Osteoblast (primary cell): ENCODE measurements around the gene SIX5. TPM values are rescaled to one million over a fixed set of nuclear protein-coding genes. Genes with fewer than 3 reads are reported as not detected.

ENCODE experiments used
- DNase-seq: peaks from one replicate; pipeline ENCODE4 v3.0.0; 2011; ENCODE audit warnings: low spot score, mixed read lengths; ENCODE audit not compliant: insufficient read length; ENCODE audit errors: missing footprints
- H2AFZ ChIP-seq: 2 replicates; pipeline ENCODE4 v1.6.0; 2011; ENCODE audit warnings: mild to moderate bottlenecking, low read length
- H3K27ac ChIP-seq: 2 replicates; pipeline ENCODE4 v1.5.1; 2011; ENCODE audit warnings: mild to moderate bottlenecking, low read depth, low read length, moderate library complexity
- H3K27me3 ChIP-seq: 2 replicates; pipeline ENCODE4 v1.6.0; 2012; ENCODE audit warnings: mild to moderate bottlenecking, control low read depth, inconsistent platforms, low read length, moderate library complexity; ENCODE audit not compliant: insufficient read depth
- H3K36me3 ChIP-seq: 2 replicates; pipeline ENCODE4 v1.5.1; 2011; ENCODE audit warnings: mild to moderate bottlenecking, low read length, control low read depth, moderate library complexity; ENCODE audit not compliant: insufficient read depth
- H3K4me1 ChIP-seq: 2 replicates; pipeline ENCODE4 v1.5.1; 2011; ENCODE audit warnings: mild to moderate bottlenecking, low read length, control low read depth, moderate library complexity; ENCODE audit not compliant: insufficient read depth
- H3K4me2 ChIP-seq: 2 replicates; pipeline ENCODE4 v1.6.0; 2011; ENCODE audit warnings: mild to moderate bottlenecking, low read length; ENCODE audit not compliant: insufficient read depth
- H3K4me3 ChIP-seq: fragments of 200-600 bp; sonication (generic); 3 replicates; pipeline ENCODE4 v1.5.1; 2012; ENCODE audit warnings: mild to moderate bottlenecking, low read length, inconsistent platforms; ENCODE audit not compliant: insufficient read depth
- H3K79me2 ChIP-seq: 2 replicates; pipeline ENCODE4 v1.6.0; 2012; ENCODE audit warnings: mild to moderate bottlenecking, low read length, control low read depth, inconsistent platforms; ENCODE audit not compliant: insufficient read depth
- H3K9me3 ChIP-seq: 2 replicates; pipeline ENCODE4 v1.5.1; 2011; ENCODE audit warnings: low read depth, low read length, control low read depth
- H4K20me1 ChIP-seq: 2 replicates; pipeline ENCODE4 v1.6.0; 2012; ENCODE audit warnings: mild to moderate bottlenecking, low read length, control low read depth; ENCODE audit not compliant: insufficient read depth
- total RNA-seq: library from RNA; depleted of rRNA; stranded (reverse); fragments of >200 nt; gene quantifications from 2 replicates; pipeline ENCODE4 v1.2.3, GENCODE V29; 2012
- TF ChIP-seq, protein P1 (sequence below): IDR thresholded peaks from 2 replicates; pipeline ENCODE4 v1.5.1; 2011; ENCODE audit warnings: mild to moderate bottlenecking, low read depth, low read length, moderate library complexity; ENCODE audit errors: extremely low read depth

Gene SIX5
- total RNA-seq, 1 donor = 11.6 TPM

DNA sequence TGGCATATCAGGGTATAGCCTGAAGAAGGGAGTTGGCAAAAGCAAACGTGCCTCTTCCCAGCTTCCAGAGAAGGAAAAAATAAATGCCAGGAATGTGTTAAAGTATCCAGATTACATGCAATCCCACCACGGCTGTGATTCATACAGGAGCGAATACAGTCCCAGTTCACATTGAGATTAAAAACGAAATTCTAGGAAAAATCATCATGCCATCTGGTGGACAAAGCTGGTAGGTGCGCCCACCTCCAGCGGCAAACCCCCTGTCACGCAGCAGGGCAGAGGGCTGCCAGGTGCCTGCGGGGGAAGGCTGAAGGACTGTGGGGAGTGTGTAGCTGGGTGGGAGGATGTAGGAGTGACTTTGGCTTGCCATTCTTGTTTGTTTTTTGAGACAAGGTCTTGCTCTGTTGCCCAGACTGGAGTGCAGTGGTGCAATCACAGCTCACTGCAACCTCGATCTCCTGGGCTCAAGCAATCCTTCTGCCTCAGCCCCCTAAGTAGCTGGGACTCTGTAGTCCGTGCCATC, 30.0 kb upstream of the SIX5 start:
- Histone ChIP-seq H3K9me3 (no peaks in the 10 kb centered on the region), H4K20me1 (no peaks in the 10 kb centered on the region), H3K4me1 (peaks cover 13% of the 10 kb centered on the region), H3K4me2 (peak overlapping the region; percentile 54), H3K4me3 (no peak overlapping the region), H3K27me3 (no peaks in the 10 kb centered on the region), H3K36me3 (no peaks in the 10 kb centered on the region), H3K79me2 (no peaks in the 10 kb centered on the region), H3K27ac (no peak overlapping the region), H2AFZ (peak overlapping the region; percentile 20)
- TF ChIP-seq, protein P1, sequence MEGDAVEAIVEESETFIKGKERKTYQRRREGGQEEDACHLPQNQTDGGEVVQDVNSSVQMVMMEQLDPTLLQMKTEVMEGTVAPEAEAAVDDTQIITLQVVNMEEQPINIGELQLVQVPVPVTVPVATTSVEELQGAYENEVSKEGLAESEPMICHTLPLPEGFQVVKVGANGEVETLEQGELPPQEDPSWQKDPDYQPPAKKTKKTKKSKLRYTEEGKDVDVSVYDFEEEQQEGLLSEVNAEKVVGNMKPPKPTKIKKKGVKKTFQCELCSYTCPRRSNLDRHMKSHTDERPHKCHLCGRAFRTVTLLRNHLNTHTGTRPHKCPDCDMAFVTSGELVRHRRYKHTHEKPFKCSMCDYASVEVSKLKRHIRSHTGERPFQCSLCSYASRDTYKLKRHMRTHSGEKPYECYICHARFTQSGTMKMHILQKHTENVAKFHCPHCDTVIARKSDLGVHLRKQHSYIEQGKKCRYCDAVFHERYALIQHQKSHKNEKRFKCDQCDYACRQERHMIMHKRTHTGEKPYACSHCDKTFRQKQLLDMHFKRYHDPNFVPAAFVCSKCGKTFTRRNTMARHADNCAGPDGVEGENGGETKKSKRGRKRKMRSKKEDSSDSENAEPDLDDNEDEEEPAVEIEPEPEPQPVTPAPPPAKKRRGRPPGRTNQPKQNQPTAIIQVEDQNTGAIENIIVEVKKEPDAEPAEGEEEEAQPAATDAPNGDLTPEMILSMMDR = peak; percentile 82
- peak; percentile 98 for DNase-seq

DNA sequence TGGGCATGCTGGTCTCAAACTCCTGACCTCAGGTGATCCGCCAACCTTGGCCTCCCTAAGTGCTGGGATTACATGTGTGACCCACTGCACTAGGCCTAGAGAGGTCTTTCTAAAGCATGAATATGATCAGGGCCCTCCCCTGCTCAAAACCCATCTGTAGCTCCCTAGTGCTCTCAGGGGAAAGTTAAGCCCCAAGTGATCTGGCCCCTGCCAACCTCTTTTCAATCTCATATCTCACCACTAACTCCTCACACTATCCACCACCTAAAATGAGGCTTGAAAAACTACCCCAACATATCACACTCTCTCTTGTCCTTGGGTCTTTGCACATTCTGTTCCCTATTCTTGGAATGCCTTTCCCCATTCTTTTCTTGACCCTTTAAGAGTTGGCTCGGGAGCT, 25.6 kb upstream of the SIX5 start:
- peaks cover 8% of the 10 kb centered on the region for H3K36me3 ChIP-seq
- peaks cover 15% of the 10 kb centered on the region for H4K20me1 ChIP-seq
- H3K9me3 ChIP-seq = no peaks in the 10 kb centered on the region
- DNase-seq = no peak
- no peak overlapping the region for H3K27ac ChIP-seq
- H2AFZ ChIP-seq = no peak overlapping the region
- peaks cover 23% of the 10 kb centered on the region for H3K79me2 ChIP-seq
- peaks cover 22% of the 10 kb centered on the region for H3K4me1 ChIP-seq
- H3K4me3 ChIP-seq = no peak overlapping the region
- no peaks in the 10 kb centered on the region for H3K27me3 ChIP-seq
- no peak overlapping the region for H3K4me2 ChIP-seq
- TF ChIP-seq, protein P1 = no peak

DNA sequence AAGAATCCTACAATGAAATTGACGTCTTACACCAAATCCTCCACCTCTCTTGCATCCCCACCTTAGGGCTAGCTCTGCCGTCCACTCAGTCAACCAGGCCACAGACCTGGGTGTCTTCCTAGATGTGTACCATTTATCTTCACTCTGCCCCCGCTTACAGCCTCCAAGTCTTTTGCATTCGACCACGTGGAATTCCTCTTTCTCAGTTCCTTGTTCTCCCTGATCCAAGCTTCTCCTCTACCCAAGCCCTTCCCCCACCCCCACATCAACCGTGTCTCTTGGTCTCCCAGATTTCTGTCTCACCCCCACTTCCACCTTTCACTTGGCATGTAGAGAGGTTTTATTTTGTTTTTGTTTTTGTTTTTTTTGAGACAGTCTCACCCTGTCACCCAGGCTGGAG, 24.8 kb upstream of the SIX5 start:
- no peak overlapping the region for H3K27ac ChIP-seq
- DNase-seq = peak; percentile 3
- H3K79me2 ChIP-seq = peaks cover 30% of the 10 kb centered on the region
- H3K4me3 ChIP-seq = no peak overlapping the region
- H3K9me3 ChIP-seq = no peaks in the 10 kb centered on the region
- TF ChIP-seq, protein P1 = no peak
- no peaks in the 10 kb centered on the region for H3K27me3 ChIP-seq
- H3K4me1 ChIP-seq = peaks cover 16% of the 10 kb centered on the region
- peaks cover 18% of the 10 kb centered on the region for H4K20me1 ChIP-seq
- peaks cover 16% of the 10 kb centered on the region for H3K36me3 ChIP-seq
- H2AFZ ChIP-seq = no peak overlapping the region
- no peak overlapping the region for H3K4me2 ChIP-seq

DNA sequence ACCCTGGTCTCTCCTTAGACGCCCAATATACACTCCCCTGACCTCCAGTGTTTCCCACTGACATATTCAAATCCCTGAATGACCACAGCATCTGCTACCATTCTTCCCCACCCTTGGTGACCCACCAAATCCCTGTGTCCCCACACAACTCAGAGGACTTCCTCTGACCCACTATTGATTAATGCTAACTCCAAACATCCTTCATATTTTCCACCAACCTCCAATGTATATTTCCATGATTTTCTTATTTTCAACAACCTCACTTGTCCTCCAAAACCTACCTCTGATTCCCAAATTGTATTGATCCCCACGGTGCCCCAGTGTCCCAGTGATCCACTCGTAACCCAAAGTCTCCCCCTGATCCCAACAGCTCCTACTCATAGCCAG, 24.1 kb upstream of the SIX5 start:
- Histone ChIP-seq H4K20me1 (peaks cover 18% of the 10 kb centered on the region), H3K4me2 (peak overlapping the region; percentile 44), H3K4me1 (peaks cover 14% of the 10 kb centered on the region), H3K36me3 (peaks cover 21% of the 10 kb centered on the region), H3K4me3 (no peak overlapping the region), H2AFZ (no peak overlapping the region), H3K9me3 (no peaks in the 10 kb centered on the region), H3K27me3 (no peaks in the 10 kb centered on the region), H3K79me2 (peaks cover 36% of the 10 kb centered on the region), H3K27ac (peak overlapping the region; percentile 54)
- DNase-seq = peak; percentile 35
- TF ChIP-seq, protein P1 = no peak
